HFFc6 (cell line): ENCODE results near the gene BRD3. TPM values are rescaled to one million over a fixed set of nuclear protein-coding genes. Genes with fewer than 3 reads are reported as not detected.

ENCODE experiments used
- DNase-seq: peaks from one replicate; pipeline ENCODE4 v3.0.0-alpha.2; 2018
- H3K27ac Mint-ChIP-seq: 2 replicates; pipeline ENCODE4 v1.8.0; 2020; ENCODE audit warnings: mild to moderate bottlenecking, mixed read lengths
- H3K27me3 Mint-ChIP-seq: 2 replicates; pipeline ENCODE4 v1.8.0; 2021; ENCODE audit warnings: mild to moderate bottlenecking, moderate library complexity, mixed read lengths; ENCODE audit not compliant: insufficient read depth
- H3K36me3 Mint-ChIP-seq: 2 replicates; pipeline ENCODE4 v1.8.0; 2021; ENCODE audit warnings: low read depth, mixed read lengths
- H3K4me1 Mint-ChIP-seq: 2 replicates; pipeline ENCODE4 v1.8.0; 2020; ENCODE audit warnings: low read depth, mixed read lengths
- H3K4me3 Mint-ChIP-seq: 2 replicates; pipeline ENCODE4 v1.8.0; 2020; ENCODE audit warnings: mild to moderate bottlenecking, moderate library complexity, mixed read lengths
- H3K9me3 Mint-ChIP-seq: 2 replicates; pipeline ENCODE4 v1.8.0; 2020; ENCODE audit warnings: mild to moderate bottlenecking, mixed read lengths
- CTCF ChIP-seq: fragments of 200-600 bp; sonication (generic); IDR thresholded peaks from 2 replicates; pipeline ENCODE4 v1.5.0; 2021; ENCODE audit warnings: antibody characterized with exemption, mild to moderate bottlenecking
- total RNA-seq, 6 experiments: library from RNA; stranded (reverse); fragmentation: NEBNext Ultra II Directional; extraction: Animal tissue kit (Norgen Biotek cat#: 25700); gene quantifications; 2 replicates in 1 of 6; 3 replicates in 5 of 6; pipeline ENCODE4 v1.2.3, GENCODE V29; 2021

BRD3 gene
- total RNA-seq, 6 experiments from 2014 or later, result 17.1 to 20.9 (median 18.6) TPM

GRCh38 chr9:134032456-134033222 lies 35.2 kb downstream of the BRD3 start:
- no peak for DNase-seq
- Mint-ChIP-seq H3K27me3 (peaks cover 2% of the 10 kb centered on the region; the same call in 1 of the 2 replicates), H3K27ac (no peak overlapping the region), H3K4me3 (no peak overlapping the region), H3K4me1 (no peaks in the 10 kb centered on the region), H3K9me3 (no peaks in the 10 kb centered on the region), H3K36me3 (peaks cover 21% of the 10 kb centered on the region)
- no peak for TF ChIP-seq CTCF

GRCh38 chr9:134031783-134032182 lies 36.0 kb downstream of the BRD3 start:
- peaks cover 2% of the 10 kb centered on the region; the same call in 1 of the 2 replicates for H3K27me3 Mint-ChIP-seq
- H3K27ac Mint-ChIP-seq, result no peak overlapping the region
- H3K36me3 Mint-ChIP-seq, result peaks cover 26% of the 10 kb centered on the region

GRCh38 chr9:134030821-134031470 lies 36.9 kb downstream of the BRD3 start:
- H3K36me3 Mint-ChIP-seq, result peaks cover 22% of the 10 kb centered on the region
- no peak for TF ChIP-seq CTCF
- no peak overlapping the region for H3K27ac Mint-ChIP-seq
- peaks cover 11% of the 10 kb centered on the region; the same call in 1 of the 2 replicates for H3K4me1 Mint-ChIP-seq
- H3K27me3 Mint-ChIP-seq, result peaks cover 2% of the 10 kb centered on the region; the same call in 1 of the 2 replicates
- no peak for DNase-seq
- H3K4me3 Mint-ChIP-seq, result no peak overlapping the region
- no peaks in the 10 kb centered on the region for H3K9me3 Mint-ChIP-seq

More at GRCh38 chr9:134031783-134032182, 36.0 kb downstream of the BRD3 start:
- no peak for DNase-seq
- peaks cover 3% of the 10 kb centered on the region; the same call in 1 of the 2 replicates for H3K4me1 Mint-ChIP-seq
- H3K9me3 Mint-ChIP-seq, result no peaks in the 10 kb centered on the region
- no peak overlapping the region for H3K4me3 Mint-ChIP-seq
- no peak for TF ChIP-seq CTCF

GRCh38 chr9:134029248-134030226 lies 38.3 kb downstream of the BRD3 start:
- no peaks in the 10 kb centered on the region for H3K27me3 Mint-ChIP-seq
- H3K36me3 Mint-ChIP-seq, result peaks cover 22% of the 10 kb centered on the region
- H3K4me3 Mint-ChIP-seq, result no peak overlapping the region
- H3K9me3 Mint-ChIP-seq, result no peaks in the 10 kb centered on the region
- DNase-seq, result no peak
- TF ChIP-seq CTCF, result no peak
- H3K27ac Mint-ChIP-seq, result no peak overlapping the region
- peaks cover 13% of the 10 kb centered on the region for H3K4me1 Mint-ChIP-seq

GRCh38 chr9:134028575-134029247 lies 39.1 kb downstream of the BRD3 start:
- Mint-ChIP-seq H3K4me3 (no peak overlapping the region), H3K4me1 (peaks cover 18% of the 10 kb centered on the region), H3K27ac (no peak overlapping the region), H3K27me3 (no peaks in the 10 kb centered on the region), H3K36me3 (peaks cover 19% of the 10 kb centered on the region), H3K9me3 (no peaks in the 10 kb centered on the region)
- TF ChIP-seq CTCF, result no peak
- no peak for DNase-seq
